GM12891 (cell line): ENCODE results near the gene IL18R1.

Experiments
- DNase-seq: peaks from one replicate; pipeline ENCODE4 v3.0.0; 2011; ENCODE audit warnings: low spot score; ENCODE audit not compliant: insufficient read length
- FAIRE-seq: peaks from 2 replicates; lab custom pipeline; 2011; peaks lifted over from hg19 to GRCh38; lab: Jason Lieb, UNC
- PAX5 ChIP-seq: IDR thresholded peaks from 2 replicates; pipeline ENCODE4 v1.6.1; 2011; ENCODE audit warnings: low read length, moderate library complexity, mild to moderate bottlenecking; ENCODE audit not compliant: insufficient read depth, severe bottlenecking
- POLR2A ChIP-seq: IDR thresholded peaks from 2 replicates; pipeline ENCODE4 v1.6.1; 2011; ENCODE audit warnings: low read depth, low read length, control low read depth
- POLR2AphosphoS5 ChIP-seq: IDR thresholded peaks from 2 replicates; pipeline ENCODE4 v1.6.1; 2011; ENCODE audit warnings: low read depth, low read length, control low read depth
- POU2F2 ChIP-seq: IDR thresholded peaks from 2 replicates; pipeline ENCODE4 v1.6.1; 2011; ENCODE audit warnings: low read depth, mild to moderate bottlenecking, control low read depth, low read length, moderate library complexity
- SPI1 ChIP-seq: IDR thresholded peaks from 2 replicates; pipeline ENCODE4 v1.6.1; 2011; ENCODE audit warnings: low read depth, low read length, control low read depth
- TAF1 ChIP-seq: IDR thresholded peaks from 2 replicates; pipeline ENCODE4 v1.6.1; 2011; ENCODE audit warnings: low read depth, low read length, control low read depth

Gene IL18R1

DNA sequence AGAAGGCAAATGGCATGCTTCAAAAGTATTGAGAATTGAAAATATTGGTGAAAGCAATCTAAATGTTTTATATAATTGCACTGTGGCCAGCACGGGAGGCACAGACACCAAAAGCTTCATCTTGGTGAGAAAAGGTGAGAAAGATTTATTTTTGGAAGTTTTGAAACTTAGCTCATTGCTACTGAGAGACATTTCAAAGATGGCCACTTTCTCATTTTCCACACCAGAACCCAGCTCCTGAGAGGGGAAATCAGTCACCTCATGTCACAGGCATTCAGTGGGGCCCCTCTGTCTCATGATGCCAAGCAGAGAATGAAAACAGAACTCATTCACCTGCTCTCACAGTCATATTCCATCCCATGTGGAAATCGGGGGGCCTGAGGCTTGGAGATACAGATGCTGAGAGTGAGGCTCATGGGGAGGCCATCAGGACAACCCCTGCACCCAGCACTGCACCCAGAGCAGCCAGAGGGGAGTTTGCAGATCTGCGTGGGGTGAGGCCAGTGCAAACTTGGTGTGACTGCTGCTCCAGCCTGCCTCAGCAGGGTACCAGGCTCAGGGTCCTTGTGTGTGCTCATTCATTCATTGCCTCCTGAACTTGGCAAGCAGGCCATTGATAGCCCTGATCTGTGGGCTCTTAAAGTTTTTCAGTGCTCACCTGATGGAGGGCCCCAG lies 31.4 kb downstream of the IL18R1 start:
- FAIRE-seq (no peak), DNase-seq (no peak)
- TF ChIP-seq POLR2AphosphoS5, result no peak
- TF ChIP-seq PAX5, result no peak
- no peak for TF ChIP-seq TAF1
- TF ChIP-seq POU2F2, result no peak
- no peak for TF ChIP-seq POLR2A
- no peak for TF ChIP-seq SPI1

DNA sequence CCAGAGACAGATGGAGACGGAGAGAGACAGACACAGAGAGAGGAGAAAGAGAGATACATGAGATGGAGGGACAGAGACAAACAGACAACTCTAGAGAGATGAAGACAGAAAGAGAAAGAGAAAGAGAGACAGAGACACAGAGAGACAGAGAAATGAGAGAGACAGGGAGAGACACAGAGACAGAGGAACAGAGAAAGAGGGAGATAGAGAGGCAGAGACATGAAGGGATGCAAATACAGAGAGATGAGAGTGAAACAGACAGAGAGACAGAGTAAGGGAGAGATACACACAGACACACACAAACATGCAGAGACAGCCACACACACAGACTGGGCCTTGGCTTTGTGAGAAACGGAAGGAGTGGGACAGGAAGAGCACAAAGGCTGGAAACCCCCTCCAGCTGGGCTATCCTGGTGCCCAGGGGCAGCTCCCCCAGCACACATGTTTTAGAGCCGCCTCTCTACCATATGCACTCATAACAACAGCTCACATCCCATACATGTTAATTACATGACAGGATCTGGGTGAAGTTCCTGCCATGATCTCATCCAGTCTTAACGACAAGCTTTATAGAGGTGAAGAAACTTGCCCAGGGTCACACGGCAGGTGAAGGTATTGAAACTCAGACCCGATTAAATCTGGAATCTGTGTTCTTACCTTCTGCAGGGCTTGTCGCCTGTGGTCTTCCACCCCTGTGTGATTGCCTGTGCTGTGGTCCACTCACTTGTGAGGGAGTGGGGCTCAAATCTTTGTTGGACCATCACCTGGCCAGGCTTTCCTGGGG lies 32.4 kb downstream of the IL18R1 start:
- no peak for TF ChIP-seq POU2F2
- TF ChIP-seq TAF1, result peak; percentile 44; the same call in 1 of the 2 replicates
- FAIRE-seq (no peak), DNase-seq (no peak)

DNA sequence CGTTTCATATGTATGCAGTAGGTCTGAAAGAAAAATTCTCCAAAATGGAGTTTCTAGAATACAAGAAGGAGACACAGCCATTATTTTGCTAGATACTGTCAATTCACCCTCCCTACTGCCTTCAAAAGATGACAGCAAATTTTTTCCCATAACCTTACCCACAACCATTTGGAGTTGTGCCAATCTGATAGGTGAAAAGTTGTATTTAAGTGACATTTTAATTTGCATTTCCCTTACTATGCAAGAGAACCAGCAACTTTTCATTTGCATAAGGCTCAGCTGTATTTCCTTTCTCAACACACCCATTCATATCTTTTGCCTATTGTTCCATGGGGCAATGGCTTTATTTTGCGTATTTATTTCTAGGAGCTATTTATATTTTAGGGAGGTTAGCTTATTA lies 36.0 kb downstream of the IL18R1 start:
- TF ChIP-seq SPI1 (no peak), TAF1 (no peak), PAX5 (no peak), POLR2AphosphoS5 (no peak), POLR2A (no peak), POU2F2 (no peak)
- DNase-seq (no peak), FAIRE-seq (no peak)

DNA sequence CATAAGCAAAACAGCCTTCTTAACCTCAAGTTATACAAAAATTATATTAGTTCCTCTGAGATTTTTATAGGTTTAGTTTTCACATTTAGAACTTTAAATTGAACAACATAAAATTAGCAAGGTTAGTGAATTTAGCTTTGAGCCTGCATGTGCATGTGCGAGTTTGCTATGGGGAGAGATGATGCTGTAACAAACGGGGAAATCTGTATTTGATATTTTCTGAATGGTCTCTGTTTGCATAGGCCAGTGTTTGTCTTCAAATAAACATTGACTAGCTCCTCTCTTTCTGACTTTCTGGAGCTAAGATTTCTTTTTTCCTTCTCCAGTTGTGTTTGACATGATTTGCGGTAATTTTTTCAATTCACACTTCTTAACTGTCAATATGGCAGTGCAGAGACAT lies 36.5 kb downstream of the IL18R1 start:
- FAIRE-seq, result no peak
- TF ChIP-seq POLR2A (no peak), PAX5 (no peak)
- no peak for DNase-seq

DNA sequence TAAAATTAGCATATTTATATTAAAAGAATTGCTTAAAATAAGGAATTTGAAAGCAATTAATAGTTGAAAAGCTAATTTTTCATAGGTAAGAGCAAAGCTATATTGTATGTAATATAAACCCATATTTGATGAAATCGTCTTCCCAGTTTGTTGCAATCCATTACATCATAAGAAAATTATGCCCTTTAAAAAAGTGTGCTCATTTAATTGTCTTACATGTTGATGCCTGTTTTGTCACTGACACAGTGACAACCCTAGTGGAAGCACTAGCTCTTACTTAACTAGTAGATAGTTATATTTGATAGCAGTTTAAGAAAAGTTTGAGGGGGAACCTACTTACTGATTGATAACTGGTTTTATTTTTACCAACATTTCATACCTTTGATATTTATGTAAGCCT lies 37.3 kb downstream of the IL18R1 start:
- FAIRE-seq (no peak), DNase-seq (no peak)
- TF ChIP-seq POLR2A (no peak), PAX5 (no peak), SPI1 (no peak), POLR2AphosphoS5 (no peak), POU2F2 (no peak), TAF1 (no peak)

DNA sequence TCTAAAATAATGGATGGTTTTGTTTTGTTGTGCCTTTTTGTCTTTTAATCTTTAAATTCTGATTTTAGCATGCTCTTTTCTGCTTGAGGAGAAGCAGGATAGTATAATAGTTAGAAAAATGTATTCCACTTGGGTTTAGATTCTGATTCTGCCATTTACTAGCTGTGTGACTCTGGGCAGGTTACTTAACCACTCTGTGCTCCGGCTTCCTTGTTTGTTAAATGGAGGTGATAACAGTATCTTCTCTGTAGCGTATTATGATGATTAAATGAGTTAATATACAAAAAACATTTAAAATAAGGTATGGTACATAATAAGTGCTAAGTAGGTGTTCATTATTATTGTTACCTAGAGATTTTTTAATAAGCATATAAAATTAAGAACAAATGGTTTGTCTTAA lies 40.4 kb downstream of the IL18R1 start:
- TF ChIP-seq POU2F2 (no peak), POLR2A (no peak), TAF1 (no peak), PAX5 (no peak)
- DNase-seq, result no peak

DNA sequence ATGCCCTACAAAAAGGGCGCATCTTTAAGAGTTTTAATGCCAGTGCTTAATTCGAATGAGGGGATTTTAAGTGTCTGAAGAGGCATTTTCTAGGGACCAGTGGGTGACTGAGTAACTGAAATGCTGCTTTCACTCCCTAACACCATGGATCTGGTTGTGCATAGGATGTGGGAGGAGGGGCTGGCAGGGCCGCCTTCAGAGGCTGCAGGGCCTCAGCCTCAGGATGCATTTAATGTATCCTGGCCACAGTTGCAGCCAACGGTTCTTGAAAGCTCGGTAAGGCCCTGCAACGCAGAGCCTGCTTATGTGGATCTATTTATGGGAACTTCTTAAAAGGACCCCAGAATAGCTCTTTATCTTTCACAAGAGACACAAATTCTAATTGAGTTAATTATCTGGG lies 41.6 kb downstream of the IL18R1 start:
- TF ChIP-seq SPI1 (no peak), POU2F2 (no peak), POLR2AphosphoS5 (no peak), TAF1 (no peak)
- no peak for DNase-seq
- no peak for FAIRE-seq

More for the DNA sequence above, 40.4 kb downstream of the IL18R1 start:
- no peak for FAIRE-seq

DNA sequence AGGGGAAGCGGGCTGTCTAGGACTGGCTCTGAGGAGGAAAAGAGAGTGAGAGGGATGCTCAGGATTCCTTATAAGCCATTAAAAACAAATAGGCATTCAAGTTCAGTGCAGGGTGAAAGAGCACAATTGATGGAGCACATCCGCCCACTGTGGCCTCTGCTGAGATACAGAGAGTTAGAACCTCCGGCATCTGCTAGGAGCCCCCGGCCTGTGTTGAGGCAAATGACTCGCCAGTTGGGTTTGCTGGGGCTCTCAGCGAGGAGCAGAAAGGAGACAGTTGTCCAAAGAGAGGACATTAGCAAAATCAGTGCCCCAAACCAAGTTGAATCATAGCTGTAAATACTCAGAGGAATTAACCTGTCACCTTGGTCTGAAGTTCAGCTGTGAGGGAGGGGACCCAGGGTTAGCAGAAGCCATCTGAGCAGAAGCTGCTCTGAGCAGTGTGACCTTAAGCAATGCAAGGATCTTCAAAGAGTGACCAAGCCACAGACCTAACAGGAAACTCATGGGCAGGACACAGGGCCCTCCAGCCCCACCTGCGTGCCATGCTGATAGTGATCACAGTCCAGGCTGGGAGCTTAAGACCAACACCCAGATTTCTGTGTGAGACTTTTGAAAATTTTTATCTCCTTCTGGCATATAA lies 44.0 kb downstream of the IL18R1 start:
- TF ChIP-seq POLR2A (no peak), POU2F2 (no peak), POLR2AphosphoS5 (no peak), TAF1 (no peak), SPI1 (no peak), PAX5 (no peak)
- FAIRE-seq (no peak), DNase-seq (no peak)

DNA sequence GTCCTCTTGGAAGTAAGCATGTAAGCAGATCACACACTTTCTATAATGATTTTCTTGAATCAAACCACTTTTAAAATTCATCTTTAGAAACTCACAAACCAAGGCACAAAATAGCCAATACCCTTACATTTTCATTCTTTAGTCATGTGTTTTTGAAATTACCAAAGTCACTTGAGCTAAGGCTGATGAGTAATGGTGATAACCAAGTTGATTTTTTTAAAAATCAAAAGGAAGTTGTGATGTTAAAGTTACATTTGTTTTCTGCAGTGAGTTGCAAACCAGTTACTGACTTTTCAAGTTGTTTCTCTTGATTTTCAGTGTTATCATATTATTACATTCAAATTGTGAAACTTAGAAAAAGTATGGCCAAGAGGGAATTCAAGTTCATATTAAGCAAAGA lies 45.9 kb downstream of the IL18R1 start:
- DNase-seq (no peak), FAIRE-seq (no peak)
- TF ChIP-seq SPI1, result no peak
- no peak for TF ChIP-seq POU2F2
- no peak for TF ChIP-seq TAF1
- TF ChIP-seq PAX5, result no peak
- TF ChIP-seq POLR2AphosphoS5, result no peak
- no peak for TF ChIP-seq POLR2A

DNA sequence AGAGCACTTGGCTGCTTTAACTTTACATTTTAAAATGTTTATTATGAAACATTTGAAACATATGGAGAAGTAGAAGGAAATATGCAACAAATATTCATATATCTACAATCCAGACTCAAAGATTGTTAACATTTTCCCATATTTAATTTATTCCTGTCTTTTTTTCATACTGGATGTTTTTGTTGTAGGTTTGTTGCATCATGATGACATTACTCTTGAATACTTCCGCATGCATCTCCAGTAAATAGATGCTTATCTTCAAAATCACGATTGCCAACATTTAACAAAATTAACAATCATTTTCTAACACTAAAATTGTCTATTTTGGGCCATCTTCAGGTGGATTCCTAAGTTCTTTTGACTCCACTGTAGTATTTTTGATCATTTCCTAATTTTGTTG lies 46.3 kb downstream of the IL18R1 start:
- FAIRE-seq (no peak), DNase-seq (no peak)
- TF ChIP-seq POLR2A (no peak), POU2F2 (no peak), SPI1 (no peak), TAF1 (no peak), PAX5 (no peak), POLR2AphosphoS5 (no peak)
